K562 (cell line): ENCODE data around the gene PDE5A. TPM values are rescaled to one million over a fixed set of nuclear protein-coding genes. Genes with fewer than 3 reads are reported as not detected.
A peak's percentile ranks its signal among the peaks of the same experiment; 100 is the strongest.
"Not testable (repeated sequence)": the region's sequence is repeated elsewhere in the genome, so short reads cannot be mapped to it uniquely, and the experiment has no call there.

ENCODE experiments used
- ATAC-seq: fragments of 200-7000 bp; cut with Tn5 transposase; 3 replicates; pipeline ENCODE4 v1.9.1; 2020; ENCODE audit warnings: moderate library complexity
- BruUV-seq: library from RNA; stranded (reverse); fragments of 400-500 nt; replicated peaks from 2 replicates; lab custom pipeline; 2021; lab: Mats Ljungman, UMichigan
- CTCF ChIA-PET: fragments of 300-600 bp; formaldehyde crosslinking; extraction: SDS; loops from one replicate; lab custom pipeline; 2021; ENCODE audit warnings: low intra/inter-chr PET ratio; lab: Yijun Ruan, JAX
- POLR2A ChIA-PET: fragments of 300-600, 350-650 bp; sonication (Branson Sonifier 250); formaldehyde crosslinking; extraction: SDS; loops from one replicate; lab custom pipeline; 2021; ENCODE audit warnings: antibody characterized with exemption, inconsistent platforms; lab: Yijun Ruan, JAX
- DNase-seq, 4 experiments: peaks; one replicate each; pipeline versions ENCODE4 v3.0.0 to v3.0.0-alpha.2; 2011 to 2018; ENCODE audit warnings: low spot score in 3 of 4, mixed read lengths in 3 of 4; ENCODE audit errors: extremely low read depth in 1 of 4
- FAIRE-seq: peaks from 2 replicates; lab custom pipeline; 2011; peaks lifted over from hg19 to GRCh38; lab: Jason Lieb, UNC
- H2AFZ ChIP-seq: 2 replicates; pipeline ENCODE4 v1.6.0; 2011; ENCODE audit warnings: low read depth, low read length, control low read depth, inconsistent platforms
- H3K27ac ChIP-seq: fragments of 200-600 bp; 3 replicates; pipeline ENCODE4 v1.8.0; 2011; ENCODE audit warnings: low read depth, mild to moderate bottlenecking, control low read depth, inconsistent platforms, low read length, moderate library complexity, mixed read lengths; ENCODE audit errors: extremely low read depth
- H3K27me3 ChIP-seq, 2 experiments: fragments of 300-600 bp in 1 of 2; 2 replicates in 1 of 2; 3 replicates in 1 of 2; pipeline versions ENCODE4 v1.6.0 to v1.8.0; 2011; ENCODE audit warnings: inconsistent platforms in 2 of 2, low read length in 2 of 2, mild to moderate bottlenecking in 1 of 2, mixed read lengths in 1 of 2, moderate library complexity in 1 of 2; ENCODE audit not compliant: control insufficient read depth in 2 of 2, insufficient read depth in 2 of 2
- H3K36me3 ChIP-seq: fragments of 300-600 bp; 3 replicates; pipeline ENCODE4 v1.8.0; 2011; ENCODE audit warnings: mild to moderate bottlenecking, low read length, inconsistent platforms; ENCODE audit not compliant: control insufficient read depth, insufficient read depth
- H3K4me1 ChIP-seq, 2 experiments: fragments of 200-600 bp in 1 of 2; replicated peaks in 1 of 2; 2 replicates in 1 of 2; 3 replicates in 1 of 2; pipeline versions ENCODE4 v1.5.1 to v1.8.0; 2011; ENCODE audit warnings: inconsistent platforms in 2 of 2, low read length in 2 of 2, mild to moderate bottlenecking in 1 of 2, mixed read lengths in 1 of 2, moderate library complexity in 1 of 2; ENCODE audit not compliant: control insufficient read depth in 2 of 2, insufficient read depth in 2 of 2
- H3K4me2 ChIP-seq: 2 replicates; pipeline ENCODE4 v1.6.1; 2011; ENCODE audit warnings: low read length, control low read depth, inconsistent platforms, mixed read lengths; ENCODE audit not compliant: insufficient read depth
- H3K4me3 ChIP-seq: fragments of 200-600 bp; sonication (generic), shearing (Covaris generic); 2 replicates; pipeline ENCODE4 v1.5.1; 2016; ENCODE audit warnings: control low read depth, inconsistent platforms
- H3K79me2 ChIP-seq: fragments of 200-600 bp; 3 replicates; pipeline ENCODE4 v1.8.0; 2011; ENCODE audit warnings: low read length, inconsistent platforms; ENCODE audit not compliant: control insufficient read depth, insufficient read depth
- H3K9ac ChIP-seq, 2 experiments: 2 replicates each; pipeline versions ENCODE4 v1.6.0 to v1.6.1; 2011; ENCODE audit warnings: low read depth in 2 of 2, low read length in 2 of 2, control low read depth in 1 of 2, inconsistent platforms in 1 of 2, mild to moderate bottlenecking in 1 of 2, mixed read lengths in 1 of 2; ENCODE audit not compliant: insufficient read depth in 1 of 2
- H3K9me1 ChIP-seq: one replicate; pipeline ENCODE4 v1.6.0; 2011; ENCODE audit warnings: inconsistent platforms, mild to moderate bottlenecking, low read length, moderate library complexity; ENCODE audit not compliant: control insufficient read depth, insufficient read depth
- H3K9me3 ChIP-seq: replicated peaks from 2 replicates; pipeline ENCODE4 v1.5.1; 2011; ENCODE audit warnings: low read depth, low read length, inconsistent platforms; ENCODE audit not compliant: control insufficient read depth, insufficient read depth
- H4K20me1 ChIP-seq: replicated peaks from 2 replicates; pipeline ENCODE4 v1.6.1; 2011; ENCODE audit warnings: low read length, inconsistent platforms, mixed read lengths; ENCODE audit not compliant: control insufficient read depth, insufficient read depth
- ARNT ChIP-seq, 2 experiments: fragments of 450-650 bp; IDR thresholded peaks; 2 replicates each; pipeline ENCODE4 v1.6.1; 2016; ENCODE audit warnings: mild to moderate bottlenecking in 1 of 2
- ATF4 ChIP-seq: fragments of 450-650 bp; formaldehyde crosslinking; IDR thresholded peaks from 2 replicates; pipeline ENCODE4 v1.4.0; 2022; ENCODE audit warnings: mild to moderate bottlenecking, moderate library complexity
- BRD9 ChIP-seq: fragments of 450-650 bp; IDR thresholded peaks from 2 replicates; pipeline ENCODE4 v1.6.1; 2018; ENCODE audit warnings: low read depth; ENCODE audit not compliant: partially characterized antibody
- CEBPB ChIP-seq: fragments of 450-650 bp; IDR thresholded peaks from 2 replicates; pipeline ENCODE4 v1.6.1; 2016; ENCODE audit warnings: missing genetic modification characterization, missing compliant biosample characterization
- CEBPG ChIP-seq, 3 experiments: fragments of 200-800 bp in 1 of 3; sonication (Bioruptor generic) in 1 of 3; sonication (generic) in 1 of 3; formaldehyde crosslinking in 1 of 3; IDR thresholded peaks in 2 of 3; conservative IDR thresholded peaks in 1 of 3; 2 replicates each; pipeline versions ENCODE4 v1.6.1 to v1.8.0; 2016 to 2022; ENCODE audit warnings: missing compliant biosample characterization in 2 of 3, missing genetic modification characterization in 2 of 3, mild to moderate bottlenecking in 1 of 3, missing genetic modification reagents in 1 of 3
- RFX1 ChIP-seq: fragments of 450-650 bp; IDR thresholded peaks from 2 replicates; pipeline ENCODE4 v1.6.1; 2016; ENCODE audit warnings: mild to moderate bottlenecking, moderate library complexity
- TAF7 ChIP-seq: fragments of 450-650 bp; IDR thresholded peaks from 2 replicates; pipeline ENCODE4 v1.6.1; 2016; ENCODE audit warnings: missing genetic modification characterization, missing compliant biosample characterization
- YY1 ChIP-seq, 3 experiments: IDR thresholded peaks; 2 replicates each; pipeline ENCODE4 v1.6.1; 2011; ENCODE audit warnings: low read length in 2 of 3, mild to moderate bottlenecking in 2 of 3, moderate library complexity in 2 of 3, borderline replicate concordance in 1 of 3, control low read depth in 1 of 3, low read depth in 1 of 3; ENCODE audit not compliant: insufficient read depth in 3 of 3, insufficient replicate concordance in 2 of 3, control insufficient read depth in 1 of 3, insufficient read length in 1 of 3; ENCODE audit errors: extremely low read depth in 1 of 3
- ZBTB7A ChIP-seq: IDR thresholded peaks from 2 replicates; pipeline ENCODE4 v1.6.1; 2011; ENCODE audit warnings: low read depth, mild to moderate bottlenecking, low read length, moderate library complexity, borderline replicate concordance; ENCODE audit not compliant: control insufficient read depth
- ZNF740 ChIP-seq, 3 experiments: fragments of 200-800 bp in 1 of 3; sonication (Bioruptor generic) in 1 of 3; sonication (generic) in 1 of 3; formaldehyde crosslinking in 1 of 3; IDR thresholded peaks; 2 replicates each; pipeline versions ENCODE4 v1.6.1 to v1.8.0; 2016 to 2022; ENCODE audit warnings: mild to moderate bottlenecking in 2 of 3, missing compliant biosample characterization in 2 of 3, missing genetic modification characterization in 2 of 3, missing genetic modification reagents in 1 of 3
- ZNF766 ChIP-seq: fragments of 200-800 bp; sonication (Bioruptor generic); conservative IDR thresholded peaks from 2 replicates; pipeline ENCODE4 v1.6.1; 2016; ENCODE audit warnings: missing genetic modification characterization, missing compliant biosample characterization
- WGBS: fragments of 100-300 bp; shearing (Covaris generic); methylation state at CpG from one replicate; pipeline ENCODE4 v1.1.6; 2016; ENCODE audit warnings: low coverage, mixed read lengths; ENCODE audit not compliant: insufficient coverage; ENCODE audit errors: missing lambda C conversion rate; 5-methylcytosine and 5-hydroxymethylcytosine counted together
- in situ Hi-C: fragments of 300-500 bp; cut with MboI; formaldehyde crosslinking; loops from 4 replicates; pipeline ENCODE4 v1.15.0; 2018; ENCODE audit warnings: inconsistent platforms, mixed read lengths
- intact Hi-C: fragments of 100-400 bp; cut with micrococcal nuclease; formaldehyde crosslinking; loops from 2 replicates; pipeline ENCODE4 v1.14.2; 2022
- polyA plus RNA-seq, 8 experiments: library from polyadenylated mRNA; depleted of rRNA in 4 of 8; stranded (reverse) in 5 of 8; unstranded in 3 of 8; fragments of >200 nt; fragmentation: Nextera tagmentation in 2 of 8; fragmentation: Illumina TruSeq in 1 of 8; extraction: Ambion mirVana in 2 of 8; extraction: Trizol in 1 of 8; gene quantifications; 2 replicates each; pipeline versions ENCODE4 v1.2.1 to v1.2.3, GENCODE V29; 2011 to 2014; ENCODE audit warnings: inconsistent platforms in 1 of 8, missing spikeins in 1 of 8
- total RNA-seq, 7 experiments: library from RNA; depleted of rRNA in 6 of 7; stranded (reverse); fragments of >200 nt in 6 of 7; fragmentation: Illumina TruSeq in 2 of 7; extraction: Trizol in 2 of 7; gene quantifications; 2 replicates each; pipeline versions ENCODE4 v1.2.1 to v1.2.3, GENCODE V29; 2011 to 2021; ENCODE audit warnings: low replicate concordance in 1 of 7

PDE5A gene
- total and polyA plus RNA-seq, 9 of the 15 experiments (the other 6 are each of a cell fraction or from before 2014, with no cell fraction given), result 0.07 to 1.9 (median 0.29) TPM

GRCh38 chr4:119454151-119454490 is 174.5 kb downstream of the PDE5A start:
- Histone ChIP-seq H3K79me2 (peaks cover 17% of the 10 kb centered on the region), H3K4me2 (peak overlapping the region; percentile 83), H2AFZ (peak overlapping the region; percentile 83), H3K27ac (peak overlapping the region; percentile 93), H3K9ac (peak overlapping the region; percentile 89 to 93), H3K4me3 (peak overlapping the region; percentile 70)
- peak in 3 of 4 experiments; percentile 40 to 52 (median 42) for DNase-seq
- 2% methylated on average over 7 of the region's 7 CpGs for WGBS
- H3K4me1 ChIP-seq; H3K9me3 ChIP-seq; POLR2A ChIA-PET; H3K36me3 ChIP-seq; CTCF ChIA-PET; H3K9me1 ChIP-seq; H3K27me3 ChIP-seq; H4K20me1 ChIP-seq; in situ Hi-C loops; FAIRE-seq; TF ChIP-seq ZNF740 (CRISPR knock-in tag; IDR thresholded peaks at IDR 0.05): not testable (repeated sequence)
- intact Hi-C loops, result loop anchor here (5.0 kb wide), 1 partner anchor 242 kb away; the partner anchor contains the start of gene USP53
- ATAC-seq, result peak; percentile 72
- peak; percentile 28 for TF ChIP-seq RFX1
- peak; percentile 81 for TF ChIP-seq CEBPB (tag)
- TF ChIP-seq ZNF740 (tag; IDR thresholded peaks at IDR 0.05), result peak in 1 of 2 experiments; percentile 57; a peak in 1 of 4 replicates
- TF ChIP-seq TAF7 (tag), result peak; percentile 29; the same call in 1 of the 2 replicates
- 0 out of 4 replicates have a peak, but pooled peaks of 1 of the 2 experiments have one; percentile 22 for TF ChIP-seq ARNT (IDR thresholded peaks at IDR 0.05)
- TF ChIP-seq ATF4 (CRISPR knock-in tag), result 0 out of 2 replicates have a peak, but pooled peaks have one; percentile 25
- TF ChIP-seq ZBTB7A, result peak; percentile 58
- peak in 1 of 3 experiments; percentile 70 for TF ChIP-seq YY1 (IDR thresholded peaks at IDR 0.05; ENCODE audit: borderline replicate concordance in 1 of 3, control insufficient read depth in 1 of 3, extremely low read depth in 1 of 3, insufficient read depth in 3 of 3, insufficient read length in 1 of 3, insufficient replicate concordance in 2 of 3, low read depth in 1 of 3, low read length in 2 of 3)
- TF ChIP-seq BRD9, result peak; percentile 65
- peak; percentile 58; the same call in 1 of the 2 replicates for TF ChIP-seq CEBPG (CRISPR knock-in tag; IDR thresholded peaks at IDR 0.05)
- TF ChIP-seq CEBPG (tag; conservative IDR thresholded peaks at IDR 0.05 in 1 of 2, IDR thresholded peaks at IDR 0.05 in 1 of 2), result peak in 1 of 2 experiments; percentile 78; a peak in 2 of 4 replicates
- TF ChIP-seq ZNF766 (CRISPR knock-in tag), result 0 out of 2 replicates have a peak, but pooled peaks have one; percentile 37
- BruUV-seq, result TSS peak; percentile 93
